PC-3 (cell line): Measurements from ENCODE around the gene SURF6. TPM values are rescaled to one million over a fixed set of nuclear protein-coding genes. Genes with fewer than 3 reads are reported as not detected.
"Not testable (repeated sequence)": the region's sequence is repeated elsewhere in the genome, so short reads cannot be mapped to it uniquely, and the experiment has no call there.

ENCODE experiments used
- ATAC-seq: fragments of 200-7000 bp; cut with Tn5 transposase; 2 replicates; pipeline ENCODE4 v1.9.1; 2020; ENCODE audit warnings: mild to moderate bottlenecking, moderate library complexity
- BruUV-seq: library from RNA; stranded (reverse); fragments of 400-500 nt; replicated peaks from 2 replicates; lab custom pipeline; 2021; lab: Mats Ljungman, UMichigan
- CTCF ChIA-PET: fragments of 300-600 bp; sonication (Branson Sonifier 250); formaldehyde crosslinking; loops from one replicate; lab custom pipeline; 2022; ENCODE audit warnings: antibody characterized with exemption; lab: Charles Lee
- POLR2A ChIA-PET: fragments of 300-600 bp; sonication (Branson Sonifier 250); formaldehyde crosslinking; loops from one replicate; lab custom pipeline; 2022; ENCODE audit warnings: antibody characterized with exemption; ENCODE audit not compliant: unreplicated experiment; lab: Charles Lee
- DNase-seq: peaks from one replicate; pipeline ENCODE4 v3.0.0-alpha.2; 2015
- H2AFZ ChIP-seq: fragments of 300-600 bp; sonication (generic); 2 replicates; pipeline ENCODE4 v1.6.0; 2016; ENCODE audit warnings: antibody characterized with exemption, low read length
- H3F3A ChIP-seq: fragments of 300-600 bp; sonication (generic); one replicate; pipeline ENCODE4 v1.6.0; 2017; ENCODE audit warnings: antibody characterized with exemption, low read length, control low read depth, mild to moderate bottlenecking; ENCODE audit not compliant: unreplicated experiment
- H3K27ac ChIP-seq: fragments of 300-600 bp; sonication (generic); 2 replicates; pipeline ENCODE4 v1.5.1; 2016; ENCODE audit warnings: mild to moderate bottlenecking, low read length
- H3K27me3 ChIP-seq: fragments of 300-600 bp; sonication (generic); 2 replicates; pipeline ENCODE4 v1.6.1; 2016; ENCODE audit warnings: low read length, mixed read lengths
- H3K36me3 ChIP-seq: fragments of 300-600 bp; sonication (generic); 2 replicates; pipeline ENCODE4 v1.6.1; 2016; ENCODE audit warnings: low read depth, mixed run types, low read length, mixed read lengths
- H3K4me1 ChIP-seq: fragments of 300-600 bp; sonication (generic); 2 replicates; pipeline ENCODE4 v1.5.1; 2016; ENCODE audit warnings: low read length; ENCODE audit not compliant: insufficient read depth
- H3K4me2 ChIP-seq: fragments of 300-600 bp; sonication (generic); 2 replicates; pipeline ENCODE4 v1.6.0; 2016; ENCODE audit warnings: low read length
- H3K4me3 ChIP-seq: fragments of 300-600 bp; sonication (generic); 2 replicates; pipeline ENCODE4 v1.5.1; 2016; ENCODE audit warnings: mild to moderate bottlenecking, low read length, mixed read lengths
- H3K79me2 ChIP-seq: fragments of 300-600 bp; sonication (generic); 2 replicates; pipeline ENCODE4 v1.6.1; 2017; ENCODE audit warnings: low read length, mixed read lengths
- H3K9ac ChIP-seq: fragments of 300-600 bp; sonication (generic); 2 replicates; pipeline ENCODE4 v1.6.0; 2016; ENCODE audit warnings: mild to moderate bottlenecking, low read length
- H3K9me2 ChIP-seq: fragments of 300-600 bp; sonication (generic); replicated peaks from 2 replicates; pipeline ENCODE4 v1.6.1; 2016; ENCODE audit warnings: mixed run types, low read length, mixed read lengths
- H3K9me3 ChIP-seq: fragments of 300-600 bp; sonication (generic); 2 replicates; pipeline ENCODE4 v1.6.1; 2016; ENCODE audit warnings: low read length, mixed read lengths
- H4K20me1 ChIP-seq: fragments of 300-600 bp; sonication (generic); 2 replicates; pipeline ENCODE4 v1.6.1; 2016; ENCODE audit warnings: low read length, mixed read lengths
- CTCF ChIP-seq: fragments of 300-600 bp; sonication (generic); conservative IDR thresholded peaks from 2 replicates; pipeline ENCODE4 v1.5.1; 2017; ENCODE audit warnings: antibody characterized with exemption, low read depth, mild to moderate bottlenecking, low read length
- EZH2 ChIP-seq: fragments of 300-600 bp; sonication (generic); IDR thresholded peaks from one replicate; pipeline ENCODE4 v1.6.1; 2017; ENCODE audit warnings: antibody characterized with exemption, mild to moderate bottlenecking, low read length; ENCODE audit not compliant: unreplicated experiment
- EZH2phosphoT487 ChIP-seq: fragments of 300-600 bp; sonication (generic); IDR thresholded peaks from 2 replicates; pipeline ENCODE4 v1.6.1; 2018; ENCODE audit warnings: mild to moderate bottlenecking, antibody characterized with exemption, low read length, borderline replicate concordance
- intact Hi-C: fragments of 100-400 bp; cut with micrococcal nuclease; formaldehyde crosslinking; loops from 2 replicates; pipeline ENCODE4 v1.9.0; 2023
- total RNA-seq: library from RNA; depleted of rRNA; stranded (reverse); fragments of >200 nt; gene quantifications from 2 replicates; pipeline ENCODE4 v1.2.3, GENCODE V29; 2014

SURF6 gene
- total RNA-seq, 1 experiment from 2014 or later: 28.0 TPM

GRCh38 chr9:133320421-133320881 lies 15.5 kb downstream of the SURF6 start:
- Histone ChIP-seq H3K9me2 (no peaks in the 10 kb centered on the region), H3K4me2 (no peak overlapping the region), H2AFZ (no peak overlapping the region), H3F3A (no peaks in the 10 kb centered on the region), H3K9me3 (no peaks in the 10 kb centered on the region), H3K4me3 (no peak overlapping the region), H4K20me1 (no peaks in the 10 kb centered on the region), H3K4me1 (no peaks in the 10 kb centered on the region), H3K27me3 (no peaks in the 10 kb centered on the region), H3K36me3 (no peaks in the 10 kb centered on the region), H3K79me2 (no peaks in the 10 kb centered on the region), H3K27ac (no peak overlapping the region), H3K9ac (no peak overlapping the region)
- ATAC-seq: no peak
- no peak for TF ChIP-seq CTCF
- no peak for TF ChIP-seq EZH2phosphoT487
- TF ChIP-seq EZH2: no peak
- no TSS peak for BruUV-seq
- intact Hi-C loops: no loop called here
- ChIA-PET CTCF (no interaction called here), POLR2A (no interaction called here)
- DNase-seq: no peak

GRCh38 chr9:133317551-133317950 lies 18.4 kb downstream of the SURF6 start:
- H3K4me2 ChIP-seq, H3K9me2 ChIP-seq, H3K4me1 ChIP-seq, H3K27ac ChIP-seq, DNase-seq, H2AFZ ChIP-seq, H3K9ac ChIP-seq, H3K4me3 ChIP-seq, ATAC-seq, POLR2A ChIA-PET, H3K36me3 ChIP-seq, CTCF ChIA-PET, BruUV-seq, H3F3A ChIP-seq, intact Hi-C loops, H3K27me3 ChIP-seq, H4K20me1 ChIP-seq, H3K9me3 ChIP-seq, H3K79me2 ChIP-seq: not testable (repeated sequence)

- DNase-seq: no peak
- ATAC-seq: no peak
- Histone ChIP-seq H3K36me3 (no peaks in the 10 kb centered on the region), H3K27me3 (no peaks in the 10 kb centered on the region), H3K9me2 (no peaks in the 10 kb centered on the region), H2AFZ (no peak overlapping the region), H3K9ac (no peak overlapping the region), H3K79me2 (no peaks in the 10 kb centered on the region), H3K4me1 (no peaks in the 10 kb centered on the region), H3K4me2 (no peak overlapping the region), H3K27ac (no peak overlapping the region), H4K20me1 (no peaks in the 10 kb centered on the region), H3F3A (no peaks in the 10 kb centered on the region), H3K9me3 (no peaks in the 10 kb centered on the region), H3K4me3 (no peak overlapping the region)
- ChIA-PET CTCF (no interaction called here), POLR2A (no interaction called here)
- intact Hi-C loops: no loop called here
- no TSS peak for BruUV-seq
- TF ChIP-seq EZH2 (no peak), CTCF (no peak), EZH2phosphoT487 (no peak)
Measured at GRCh38 chr9:133315997-133316396, 20.0 kb downstream of the SURF6 start.
